GM18517 (cell line): ENCODE data around the gene TMTC1.
"Not testable (repeated sequence)": the region's sequence is repeated elsewhere in the genome, so short reads cannot be mapped to it uniquely, and the experiment has no call there.

Experiments used
- ATAC-seq: cut with Tn5 transposase; IDR thresholded peaks from one replicate; pipeline ENCODE4 v1.9.1; 2021; ENCODE audit warnings: mild to moderate bottlenecking, moderate library complexity; ENCODE audit not compliant: unreplicated experiment

TMTC1 gene

GRCh38 chr12:29581631-29582030, 202.1 kb downstream of the TMTC1 start:
- no peak for ATAC-seq

DNA sequence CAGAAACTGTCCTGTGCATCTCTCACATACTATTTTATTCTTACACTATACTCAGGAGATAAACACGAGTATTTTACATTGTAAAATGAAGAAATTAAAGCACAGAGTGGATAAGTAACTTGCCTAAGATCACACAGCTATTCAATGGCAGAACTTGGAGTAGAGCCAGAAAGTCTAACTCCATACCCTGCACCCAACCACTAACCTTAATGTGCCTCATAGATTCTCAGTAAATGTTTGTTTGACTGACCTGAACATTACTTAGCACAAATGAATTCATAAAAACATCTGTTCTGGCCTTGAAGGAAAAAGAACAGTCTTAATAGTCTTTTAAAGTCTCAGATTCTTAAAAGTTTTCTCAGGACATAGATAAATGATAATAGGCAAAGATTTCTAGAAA, 202.8 kb downstream of the TMTC1 start:
- ATAC-seq, result no peak

DNA sequence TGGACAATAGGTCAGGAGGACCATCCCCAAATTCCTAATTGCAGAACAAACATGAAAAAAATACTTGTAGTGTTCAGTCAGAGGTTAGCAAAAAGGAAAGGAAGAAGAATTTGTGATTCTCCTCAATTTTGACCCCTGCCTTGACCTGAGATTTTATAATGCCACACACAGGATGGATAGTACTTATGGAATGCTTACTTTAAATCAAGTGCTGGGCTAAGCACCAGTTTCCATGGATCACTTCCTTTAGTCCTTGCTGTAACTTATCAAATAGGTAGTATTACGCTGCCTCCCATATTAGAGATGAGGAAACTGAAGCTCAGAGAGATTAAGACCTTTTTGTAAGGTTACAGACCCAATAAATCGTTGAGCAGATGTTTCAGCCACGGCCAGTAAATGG, 205.0 kb downstream of the TMTC1 start:
- ATAC-seq, result no peak

DNA sequence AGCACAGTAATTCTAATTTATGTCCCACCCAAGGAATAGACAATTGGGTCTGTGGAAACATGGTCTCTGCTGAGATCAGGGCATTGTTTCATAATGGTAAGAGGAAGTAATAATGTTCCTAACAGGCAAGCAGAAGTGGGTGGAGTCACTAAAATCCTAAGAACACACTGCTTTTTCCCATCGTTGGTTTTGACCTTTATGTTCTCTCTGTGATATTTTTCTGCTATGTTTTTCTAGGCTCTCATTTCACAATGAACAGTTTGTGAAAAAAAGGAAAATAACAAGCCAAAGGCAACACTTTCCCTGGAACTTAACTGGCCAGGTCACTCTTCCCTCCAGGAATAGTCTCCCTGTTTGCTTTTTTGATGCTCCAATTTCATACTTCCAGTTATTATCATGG, 205.7 kb downstream of the TMTC1 start:
- ATAC-seq, result no peak

DNA sequence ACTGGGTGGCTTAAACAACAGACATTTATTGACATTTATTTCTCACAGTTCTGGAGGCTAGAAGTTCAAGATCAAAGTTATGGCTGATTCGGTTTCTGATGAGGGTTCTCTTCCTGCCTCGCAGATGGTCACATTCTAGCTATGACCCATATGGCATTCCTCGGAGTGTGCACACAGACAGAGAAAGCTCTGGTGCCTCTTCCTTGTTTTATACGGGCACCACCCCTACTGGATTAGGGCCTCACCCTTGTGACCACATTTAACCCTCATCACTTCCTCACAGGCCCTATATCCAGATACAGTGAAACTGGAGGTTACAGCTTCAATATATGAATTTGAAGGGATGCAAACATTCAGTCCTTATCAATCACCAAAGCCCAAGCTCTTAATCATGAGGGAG, 209.2 kb downstream of the TMTC1 start:
- ATAC-seq, result no peak

DNA sequence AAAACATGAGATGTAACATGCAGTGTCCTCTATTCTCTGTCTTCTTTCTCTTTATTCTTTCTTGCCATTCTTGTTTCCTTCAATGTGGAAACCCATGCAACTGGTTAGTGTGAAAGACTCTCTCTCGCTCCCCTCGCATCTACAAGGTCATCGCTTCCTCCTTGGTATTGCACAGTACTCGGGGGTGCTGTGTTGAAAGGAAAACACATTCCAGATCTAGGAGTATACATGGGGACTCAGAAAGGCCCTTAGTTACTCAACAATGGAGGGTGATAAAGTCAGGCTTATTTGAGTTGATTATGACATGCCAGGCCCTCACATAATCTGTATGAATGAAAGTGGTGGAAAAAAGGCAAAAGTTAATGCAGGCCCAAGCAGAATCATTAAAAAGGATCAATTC, 210.8 kb downstream of the TMTC1 start:
- ATAC-seq, result no peak

GRCh38 chr12:29572464-29572863, 211.3 kb downstream of the TMTC1 start:
- no peak for ATAC-seq

DNA sequence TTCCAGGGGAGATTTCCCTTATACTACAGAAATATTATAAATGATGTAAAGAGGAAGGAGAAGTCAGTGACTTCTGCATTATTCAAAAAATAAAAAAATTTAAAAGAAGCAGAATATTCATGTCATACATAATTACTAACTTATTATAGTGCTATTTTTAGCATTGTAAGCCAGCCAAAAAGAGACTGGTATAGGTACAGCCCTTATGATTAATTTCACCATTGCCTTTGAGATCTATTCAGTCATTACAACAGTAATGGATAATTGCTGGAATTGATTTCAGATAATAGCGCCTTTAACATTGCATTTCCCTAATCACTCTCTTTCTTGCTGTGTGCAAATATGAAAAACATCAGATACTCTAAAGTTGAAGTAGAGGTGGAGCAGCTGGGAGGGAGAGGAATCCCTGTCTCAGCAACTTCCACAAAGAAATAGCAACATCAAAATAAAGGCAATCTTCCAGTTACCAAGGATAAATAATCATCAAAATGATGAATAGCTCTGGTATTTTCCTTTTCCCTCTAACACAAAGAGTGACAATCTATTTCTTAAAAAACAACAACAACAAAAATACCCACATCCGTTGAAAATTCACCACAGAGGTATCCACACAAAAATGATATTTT, 214.5 kb downstream of the TMTC1 start:
- ATAC-seq, result no peak

DNA sequence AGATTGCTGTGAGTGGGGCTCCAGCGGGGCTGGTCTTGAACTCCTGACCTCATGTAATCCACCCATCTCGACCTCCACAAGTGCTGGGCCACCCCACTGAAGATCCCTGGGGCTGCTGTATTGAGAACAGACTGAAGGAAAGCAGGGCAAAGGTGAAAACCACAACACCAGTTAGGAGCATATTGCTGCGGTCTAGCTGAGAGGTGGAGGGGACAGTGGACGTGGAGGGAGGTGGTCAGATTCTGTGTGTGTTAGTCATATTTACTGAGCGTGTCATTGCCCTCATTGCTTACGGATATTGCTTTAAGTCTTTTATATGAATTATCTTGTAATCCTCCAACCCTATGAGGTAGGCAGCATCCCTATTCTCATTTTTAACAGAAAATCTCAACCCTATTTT, 217.3 kb downstream of the TMTC1 start:
- ATAC-seq, result no peak

DNA sequence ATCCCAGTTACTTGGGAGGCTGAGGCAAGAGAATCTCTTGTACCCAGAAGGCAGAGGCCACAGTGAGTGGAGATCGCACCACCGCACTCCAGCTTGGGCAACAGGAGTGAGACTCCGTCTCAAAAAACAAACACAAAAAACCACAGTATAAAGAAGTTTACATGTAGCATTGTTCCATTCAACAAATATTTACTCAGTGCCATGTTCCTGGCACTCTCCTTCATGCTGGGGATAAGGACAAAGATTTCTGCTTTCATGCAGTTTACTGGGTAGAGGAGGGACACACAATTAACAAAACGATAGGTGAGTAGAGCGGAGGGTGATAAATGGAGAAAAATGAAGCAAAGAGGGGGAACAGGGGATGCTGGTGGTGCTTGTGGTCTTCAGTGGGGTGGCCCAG, 218.0 kb downstream of the TMTC1 start:
- ATAC-seq, result no peak

- no peak for ATAC-seq
These were observed 218.8 kb downstream of the TMTC1 start for GRCh38 chr12:29564925-29565324.

DNA sequence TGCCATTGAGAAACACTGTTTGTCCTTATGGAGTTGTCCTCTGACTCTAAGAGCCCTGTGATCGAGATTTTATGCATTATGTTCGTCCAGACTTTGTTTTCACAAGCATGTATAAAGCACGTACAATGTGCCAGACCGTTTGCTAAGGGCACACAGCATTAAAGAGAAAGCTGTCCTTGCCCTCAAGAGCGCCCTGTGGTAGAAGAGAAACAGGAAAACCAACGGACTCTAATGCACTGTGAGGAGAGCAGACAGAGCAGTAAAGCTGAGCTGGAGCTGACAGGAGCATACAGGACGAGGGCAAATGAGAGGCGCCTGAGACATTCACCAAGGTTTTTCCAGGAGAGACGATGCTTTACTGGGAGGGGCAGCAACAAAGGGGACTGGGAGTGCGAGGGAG, 220.1 kb downstream of the TMTC1 start:
- no peak for ATAC-seq

DNA sequence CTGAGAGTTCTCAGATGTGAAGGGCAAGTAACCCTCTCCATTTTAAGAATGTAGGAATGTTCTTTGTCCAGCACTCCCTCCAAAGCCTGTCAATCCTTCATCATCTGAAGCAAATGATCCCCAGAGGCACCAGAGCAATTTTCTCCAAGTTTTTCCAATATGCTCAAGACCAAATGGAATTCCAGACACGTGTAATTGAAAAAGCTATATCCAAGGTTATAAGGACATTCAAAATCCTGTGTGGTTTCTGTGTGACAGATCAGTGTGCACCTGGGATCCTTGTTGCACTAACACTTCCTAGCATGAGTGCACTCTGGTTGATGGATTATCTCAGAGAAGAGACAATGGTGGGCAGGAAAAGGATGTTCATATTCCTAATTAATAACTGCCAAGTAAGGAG, 220.7 kb downstream of the TMTC1 start:
- ATAC-seq, result no peak

GRCh38 chr12:29562110-29562804, 221.5 kb downstream of the TMTC1 start:
- no peak for ATAC-seq

DNA sequence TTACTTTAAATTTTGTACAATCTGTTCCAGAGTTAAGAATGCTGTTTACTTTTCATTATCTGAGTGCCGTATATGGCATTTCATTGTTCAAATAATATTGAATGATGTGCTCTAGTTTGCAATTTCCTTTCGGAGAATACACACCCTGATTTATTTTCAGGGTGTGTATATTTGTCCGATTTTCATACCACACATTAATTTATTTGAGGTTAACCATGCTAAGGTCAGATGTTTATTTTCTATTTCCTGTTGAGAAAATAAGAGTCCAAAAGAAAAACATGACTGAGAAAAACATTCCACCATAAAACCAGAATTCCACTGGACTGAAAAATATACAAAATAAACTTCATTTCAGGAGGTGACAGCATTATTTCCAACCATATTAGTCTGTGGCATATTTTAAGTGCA, 222.1 kb downstream of the TMTC1 start:
- ATAC-seq, result no peak

DNA sequence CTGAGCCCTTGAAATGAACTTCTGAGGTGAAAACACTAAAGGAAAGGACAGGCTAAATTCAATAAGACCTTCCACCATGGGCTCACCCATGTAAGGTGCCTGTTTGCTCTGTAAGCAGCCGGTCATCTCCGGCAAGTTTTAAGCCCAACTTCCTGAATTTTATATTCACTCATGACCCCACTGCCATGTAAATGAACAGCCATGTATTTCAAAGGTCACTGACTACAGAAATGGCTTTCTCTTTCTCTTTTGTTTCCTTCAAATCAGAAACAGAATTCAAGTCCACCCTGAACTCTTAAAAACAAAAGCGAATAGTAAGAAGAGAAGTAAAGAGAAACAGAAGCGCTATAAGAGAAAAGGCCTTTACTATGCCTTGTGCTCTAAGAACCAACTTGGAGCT, 224.5 kb downstream of the TMTC1 start:
- ATAC-seq, result no peak

DNA sequence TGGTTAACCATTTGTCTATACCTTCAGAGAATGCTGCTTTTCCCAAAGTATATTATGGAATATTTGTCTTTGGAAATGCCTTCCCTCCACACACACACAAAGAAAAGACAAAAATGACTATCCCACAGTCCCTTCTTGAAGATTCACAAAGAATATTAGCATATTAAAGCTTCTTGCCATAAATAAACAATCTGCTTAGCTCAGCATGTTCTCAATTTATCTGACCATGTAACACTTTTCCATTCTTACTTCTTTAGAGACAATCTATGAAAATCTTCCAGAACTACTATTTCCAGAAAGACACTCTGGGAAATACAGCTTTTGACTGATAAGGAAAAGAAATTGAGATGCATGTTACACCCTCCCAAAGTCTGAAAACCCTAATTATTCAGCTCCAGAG, 227.4 kb downstream of the TMTC1 start:
- no peak for ATAC-seq

GRCh38 chr12:29555451-29555850, 228.3 kb downstream of the TMTC1 start:
- not testable (repeated sequence) for ATAC-seq

GRCh38 chr12:29552994-29553748, 230.6 kb downstream of the TMTC1 start:
- no peak for ATAC-seq

DNA sequence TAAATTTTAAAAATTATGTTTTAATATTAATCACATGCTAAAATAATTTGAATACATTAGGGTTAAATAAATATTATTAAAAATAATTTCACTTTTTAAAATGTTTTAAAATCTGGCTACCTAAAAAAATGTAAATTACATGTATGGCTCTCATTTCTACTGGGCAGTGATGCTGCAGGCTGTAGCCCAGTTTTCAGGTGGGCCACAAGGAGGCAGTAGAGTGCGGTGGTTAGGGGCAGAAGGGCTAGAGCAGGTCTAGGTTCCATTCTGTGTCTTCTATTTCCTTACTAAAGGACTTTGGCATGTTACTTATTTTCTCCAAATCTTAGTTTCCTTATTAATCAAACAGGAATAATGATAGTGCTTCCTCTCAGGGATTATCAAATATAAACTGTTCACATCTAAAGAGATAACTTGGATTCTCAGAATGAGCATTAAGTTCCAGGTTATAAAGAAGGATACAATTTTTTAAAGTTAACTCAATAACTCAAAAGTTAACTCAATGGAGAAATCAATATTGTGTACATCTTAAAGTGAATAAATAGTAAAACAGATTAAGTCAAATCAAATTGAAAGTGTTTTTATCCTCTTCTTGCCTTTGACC, 231.3 kb downstream of the TMTC1 start:
- ATAC-seq, result peak; percentile 94

GRCh38 chr12:29551812-29552211, 231.9 kb downstream of the TMTC1 start:
- no peak for ATAC-seq

- ATAC-seq, result no peak
These were observed 235.9 kb downstream of the TMTC1 start for GRCh38 chr12:29547864-29548263.
